T1000 (cell line): Measurements from ENCODE around the gene RIC1.
"Not testable (repeated sequence)": the region's sequence is repeated elsewhere in the genome, so short reads cannot be mapped to it uniquely, and the experiment has no call there.

Experiments
- DNase-seq: peaks from one replicate; lab custom pipeline; 2025; ENCODE audit warnings: mixed read lengths; lab: John Stamatoyannopoulos, UW

The RIC1 gene

GRCh38 chr9:5624655-5625054 lies 4.3 kb upstream of the RIC1 start:
- no peak for DNase-seq

DNA sequence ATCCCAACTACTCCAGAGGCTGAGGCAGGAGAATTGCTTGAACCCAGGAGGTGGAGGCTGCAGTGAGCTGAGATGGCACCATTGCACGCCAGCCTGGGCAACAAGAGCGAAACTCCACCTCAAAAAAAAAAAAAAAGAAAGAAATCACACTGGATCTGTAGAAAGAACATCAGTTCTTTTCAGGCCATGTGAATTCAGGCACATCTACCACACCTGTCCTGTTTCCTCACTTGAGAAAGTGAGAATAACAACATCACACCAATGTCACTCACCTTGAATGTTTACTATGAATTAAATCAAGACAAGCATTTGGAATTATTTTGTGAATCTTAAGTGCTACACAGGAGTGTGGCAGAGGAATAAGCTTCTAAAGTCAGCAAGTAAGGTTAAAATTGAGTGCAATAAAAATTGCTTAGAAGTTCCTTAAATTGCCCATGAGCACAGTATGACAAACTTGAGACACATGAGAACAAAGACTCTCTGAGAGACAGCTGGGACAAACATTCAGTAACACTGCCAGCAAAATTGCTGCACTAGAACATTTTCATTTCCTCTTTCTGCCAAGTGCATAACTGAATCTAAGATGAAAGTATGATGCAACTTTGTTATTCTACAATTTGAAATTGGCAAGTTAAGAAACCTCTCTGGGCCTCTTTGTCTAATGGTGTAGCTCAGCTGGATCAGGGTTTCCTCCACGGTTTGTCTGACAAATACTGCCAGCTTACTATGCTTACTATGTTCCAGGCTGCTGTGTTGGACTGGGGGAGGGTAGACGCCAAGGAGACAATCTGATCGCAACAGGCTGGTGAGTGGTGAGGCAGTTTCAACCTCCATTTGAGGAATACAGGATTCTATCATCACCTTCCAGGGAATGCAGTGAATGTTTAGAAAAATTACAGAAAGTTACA lies 1.9 kb upstream of the RIC1 start:
- no peak for DNase-seq

DNA sequence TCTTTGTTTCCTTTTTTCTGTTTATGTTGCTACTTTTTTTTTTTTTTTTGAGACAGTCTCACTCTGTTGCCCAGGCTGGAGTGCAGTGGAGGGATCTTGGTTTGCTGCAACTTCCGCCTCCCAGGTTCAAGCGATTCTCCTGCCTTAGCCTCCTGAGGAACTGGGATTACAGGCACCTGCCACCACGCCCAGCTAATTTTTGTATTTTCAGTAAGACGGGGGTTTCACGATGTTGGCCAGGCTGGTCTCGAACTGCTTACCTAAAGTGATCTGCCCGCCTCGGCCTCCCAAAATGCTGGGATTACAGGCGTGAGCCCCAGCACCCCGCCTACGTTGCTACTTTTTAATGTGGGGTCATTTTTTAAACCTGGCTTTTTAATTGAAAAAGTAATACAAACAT lies 1.2 kb upstream of the RIC1 start:
- not testable (repeated sequence) for DNase-seq

GRCh38 chr9:5628183-5628529 lies 751 bp upstream of the RIC1 start:
- DNase-seq, result no peak

GRCh38 chr9:5629312-5630080 lies 589 bp downstream of the RIC1 start:
- DNase-seq, result no peak

DNA sequence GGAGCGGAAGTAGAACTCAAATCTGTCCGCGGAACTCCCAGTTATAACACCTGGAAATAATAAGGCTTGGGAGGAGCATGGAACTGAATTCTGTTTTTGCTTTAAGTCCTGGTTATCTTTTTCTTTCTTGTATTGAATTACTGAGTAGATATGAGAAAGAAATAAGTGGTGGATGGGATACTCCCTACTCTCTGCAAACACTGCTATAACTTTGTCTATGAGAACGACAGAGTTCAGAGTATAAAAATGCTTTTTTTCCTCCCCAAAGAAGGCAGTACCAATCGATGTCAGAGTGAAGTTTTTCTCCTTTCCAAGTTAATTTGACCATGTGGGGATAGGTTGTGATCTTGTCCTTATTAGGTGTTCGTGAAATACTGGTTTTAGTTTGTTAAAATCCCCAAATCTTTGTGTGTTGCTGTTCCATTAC lies 1.2 kb downstream of the RIC1 start:
- DNase-seq, result no peak

DNA sequence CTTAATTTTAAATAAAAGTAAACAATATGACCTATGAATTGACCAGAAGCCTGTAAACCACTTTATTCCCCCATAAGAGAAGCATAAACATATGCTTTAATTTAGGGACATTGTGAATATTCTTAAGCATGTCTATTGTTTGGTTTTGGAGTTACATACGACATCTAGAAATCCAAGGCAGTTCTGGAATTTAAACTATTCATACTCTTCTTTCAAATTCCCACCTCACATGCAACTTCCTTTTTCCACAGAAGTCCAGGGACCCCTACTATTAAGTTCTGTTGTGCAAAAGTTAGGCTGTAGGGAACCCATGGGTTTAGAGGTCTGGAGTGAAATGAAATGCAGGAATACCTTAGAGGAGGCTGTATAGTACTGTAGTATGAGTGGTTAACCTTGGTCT lies 2.1 kb downstream of the RIC1 start:
- no peak for DNase-seq

DNA sequence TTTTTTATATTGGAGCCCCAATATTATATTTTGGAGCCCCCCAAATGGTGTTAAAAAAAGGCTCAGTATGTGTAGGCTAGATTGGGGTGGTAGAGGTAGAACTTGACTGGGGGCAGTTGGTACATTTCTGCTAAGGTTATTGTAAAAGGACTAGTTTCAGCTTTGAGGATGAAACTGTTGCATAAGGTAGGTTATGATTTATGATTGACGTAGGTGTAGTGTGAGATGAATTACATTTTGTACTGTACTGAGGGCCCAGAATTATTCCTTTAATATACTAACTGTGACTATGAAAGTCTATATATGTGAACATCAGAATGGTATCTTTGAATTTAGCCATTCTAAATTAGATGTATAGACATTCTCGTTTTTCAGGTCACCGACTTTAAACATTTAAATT lies 3.6 kb downstream of the RIC1 start:
- DNase-seq, result no peak

DNA sequence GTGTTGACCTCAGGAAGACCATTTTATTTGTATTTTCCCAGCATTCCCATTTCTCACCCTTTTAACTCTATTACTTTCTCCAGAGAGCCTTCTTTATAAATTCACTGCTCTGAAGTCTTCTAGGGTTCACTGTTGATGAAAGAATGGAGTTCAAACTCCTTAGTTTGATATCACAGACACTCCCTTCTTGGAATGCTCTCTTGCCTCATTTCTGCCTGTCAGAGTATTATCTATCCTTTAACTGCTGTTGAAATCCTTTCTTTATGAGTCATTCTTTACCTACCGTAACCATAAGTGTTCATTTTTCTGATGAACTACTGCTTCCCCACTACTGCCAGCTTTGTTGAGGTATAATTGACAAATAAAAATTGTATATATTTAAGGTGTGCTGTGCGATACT lies 4.3 kb downstream of the RIC1 start:
- DNase-seq, result no peak

- no peak for DNase-seq
Measured at GRCh38 chr9:5635390-5635789, 6.5 kb downstream of the RIC1 start.

DNA sequence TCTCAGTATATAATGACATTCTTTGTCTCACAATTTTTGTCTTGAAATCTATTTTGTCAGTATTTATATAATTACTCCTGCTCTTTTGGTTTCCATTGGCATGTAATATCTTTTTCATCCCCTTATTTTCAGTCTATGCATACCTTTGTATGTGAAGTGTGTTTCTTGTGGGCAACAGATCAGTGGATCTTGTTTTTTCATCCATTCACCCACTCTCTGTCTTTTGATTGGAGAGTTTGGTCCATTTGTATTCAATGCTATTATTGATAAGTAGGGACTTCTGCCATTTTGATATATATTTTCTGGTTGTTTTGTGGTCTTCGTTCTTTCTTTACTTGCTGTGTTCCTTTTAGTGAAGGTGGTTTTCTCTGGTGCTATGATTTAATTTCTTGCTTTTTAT lies 10.9 kb downstream of the RIC1 start:
- DNase-seq, result no peak

- no peak for DNase-seq
Measured at GRCh38 chr9:5642170-5642569, 13.3 kb downstream of the RIC1 start.

DNA sequence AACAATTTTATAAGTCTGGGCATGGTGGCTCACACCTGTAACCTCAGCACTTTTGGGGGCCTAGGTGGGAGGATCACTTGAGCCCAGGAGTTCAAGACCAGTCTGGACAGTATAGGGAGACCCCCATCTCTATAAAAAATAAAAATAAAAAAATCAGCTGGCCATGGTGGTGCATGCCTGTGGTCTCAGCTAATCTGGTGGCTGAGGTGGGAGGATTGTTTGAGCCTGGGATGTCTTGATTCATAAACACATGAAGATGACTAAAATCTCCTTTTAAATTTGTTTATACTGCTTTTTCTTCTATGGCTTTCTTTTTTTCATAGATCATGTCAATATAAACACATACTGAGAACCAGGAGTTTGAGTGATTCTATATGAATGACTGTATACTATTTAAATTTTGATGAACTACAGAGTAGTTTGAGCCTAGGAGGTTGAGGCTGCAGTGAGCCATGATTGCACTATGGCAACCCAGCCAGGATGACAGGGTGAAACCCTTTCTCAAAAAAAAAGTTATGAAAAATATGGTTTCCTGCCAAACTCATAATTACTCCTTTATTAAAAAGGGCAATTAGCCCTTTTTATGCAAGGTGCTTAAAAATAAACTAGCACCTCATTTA lies 14.2 kb downstream of the RIC1 start:
- DNase-seq, result no peak

GRCh38 chr9:5644501-5644900 lies 15.6 kb downstream of the RIC1 start:
- no peak for DNase-seq

- no peak for DNase-seq
Measured at GRCh38 chr9:5646116-5646515, 17.2 kb downstream of the RIC1 start.

GRCh38 chr9:5650356-5651105 lies 21.6 kb downstream of the RIC1 start:
- no peak for DNase-seq

GRCh38 chr9:5651246-5651645 lies 22.3 kb downstream of the RIC1 start:
- no peak for DNase-seq

DNA sequence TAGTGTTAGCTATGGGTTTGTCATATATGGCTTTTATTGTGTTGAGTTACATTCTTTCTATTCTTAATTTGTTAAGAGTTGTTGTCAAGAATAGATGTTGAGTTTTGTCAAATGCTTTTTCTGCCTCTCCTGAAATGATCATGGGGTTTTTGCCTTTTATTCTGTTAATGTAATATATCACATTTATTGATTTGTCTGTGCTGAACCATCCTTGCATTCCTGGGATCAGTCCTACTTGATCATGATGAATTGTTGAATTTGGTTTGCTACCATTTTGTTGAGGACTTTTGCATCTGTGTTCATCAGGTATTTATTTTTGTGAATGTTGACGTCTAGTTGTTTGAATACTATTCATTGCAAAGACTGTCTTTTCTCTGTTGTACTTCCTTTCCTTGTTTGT lies 23.9 kb downstream of the RIC1 start:
- DNase-seq, result no peak

GRCh38 chr9:5662804-5663203 lies 33.9 kb downstream of the RIC1 start:
- not testable (repeated sequence) for DNase-seq

- DNase-seq, result no peak
Measured at GRCh38 chr9:5665059-5665458, 36.2 kb downstream of the RIC1 start.

DNA sequence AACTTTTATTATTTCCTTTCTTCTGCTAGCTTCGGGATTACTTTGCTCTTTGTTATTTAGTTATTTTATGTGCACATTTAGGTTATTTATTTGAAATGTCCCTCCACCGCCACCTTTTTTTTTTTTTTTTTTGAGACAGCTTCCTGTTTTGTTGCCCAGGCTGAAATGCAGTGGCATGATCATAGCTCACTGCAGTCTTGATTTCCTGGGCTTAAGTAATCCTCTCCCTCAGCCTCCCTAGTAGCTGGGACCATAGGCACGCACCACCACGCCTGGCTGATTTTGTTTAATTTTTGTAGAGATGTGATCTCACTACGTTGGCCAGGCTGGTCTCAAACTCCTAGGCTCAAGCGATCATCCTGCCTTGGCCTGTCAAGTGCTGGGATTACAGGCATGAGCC lies 38.5 kb downstream of the RIC1 start:
- no peak for DNase-seq

DNA sequence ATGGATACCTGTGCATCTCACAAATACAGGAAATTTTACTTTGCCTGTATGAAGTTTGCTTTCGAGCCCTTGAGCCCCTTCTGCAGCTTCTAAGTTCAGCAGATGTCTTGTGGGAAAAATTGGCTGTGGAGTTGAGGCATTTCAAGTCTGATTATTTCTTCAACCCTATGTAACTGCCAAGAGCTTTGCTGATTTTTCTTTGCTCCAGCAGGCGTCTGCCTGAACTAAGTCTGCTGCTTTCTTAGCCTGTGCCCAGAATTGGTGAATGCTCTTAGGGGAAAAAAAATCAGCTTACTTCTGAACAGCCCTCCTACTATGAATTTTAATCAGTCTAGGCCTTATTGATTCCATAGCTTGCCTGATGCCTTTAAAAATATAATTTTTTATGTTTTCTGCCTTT lies 41.2 kb downstream of the RIC1 start:
- DNase-seq, result no peak
